BJ (cell line): ENCODE results near the gene GPR141. TPM values are rescaled to one million over a fixed set of nuclear protein-coding genes. Genes with fewer than 3 reads are reported as not detected.

ENCODE experiments used
- CTCF ChIA-PET: fragments of 350-600 bp; formaldehyde crosslinking; extraction: SDS; loops from one replicate; lab custom pipeline; 2021; ENCODE audit warnings: antibody characterized with exemption, inconsistent platforms; lab: Yijun Ruan, JAX
- POLR2A ChIA-PET: fragments of 300-600 bp; sonication (Branson Sonifier 250); formaldehyde crosslinking; extraction: SDS; loops from one replicate; lab custom pipeline; 2021; ENCODE audit warnings: antibody characterized with exemption; lab: Charles Lee
- DNase-seq: peaks from one replicate; pipeline ENCODE4 v3.0.0-alpha.2; 2011; ENCODE audit warnings: low read depth
- H3K27me3 ChIP-seq: 2 replicates; pipeline ENCODE4 v1.6.0; 2011; ENCODE audit warnings: low read length; ENCODE audit not compliant: control insufficient read depth, insufficient read depth
- H3K36me3 ChIP-seq: 2 replicates; pipeline ENCODE4 v1.5.1; 2011; ENCODE audit warnings: low read length; ENCODE audit not compliant: control insufficient read depth, insufficient read depth
- H3K4me3 ChIP-seq: 2 replicates; pipeline ENCODE4 v1.5.1; 2011; ENCODE audit warnings: low read depth, mild to moderate bottlenecking, control low read depth, low read length
- CTCF ChIP-seq: IDR thresholded peaks from 2 replicates; pipeline ENCODE4 v1.5.1; 2011; ENCODE audit warnings: low read depth, mild to moderate bottlenecking, control low read depth, inconsistent platforms, low read length, moderate library complexity; ENCODE audit not compliant: insufficient read depth
- polyA plus RNA-seq: library from polyadenylated mRNA; depleted of rRNA; stranded (reverse); fragments of >200 nt; gene quantifications from 2 replicates; pipeline ENCODE4 v1.2.3, GENCODE V29; 2011

The GPR141 gene
- polyA plus RNA-seq, 1 experiment, result not detected

GRCh38 chr7:37730501-37730900, 46.9 kb downstream of the GPR141 start:
- no peaks in the 10 kb centered on the region for H3K36me3 ChIP-seq
- CTCF ChIA-PET, result no interaction called here
- no peaks in the 10 kb centered on the region for H3K27me3 ChIP-seq
- POLR2A ChIA-PET, result no interaction called here
- no peak overlapping the region for H3K4me3 ChIP-seq
- no peak for DNase-seq
- no peak for TF ChIP-seq CTCF

GRCh38 chr7:37732253-37732652, 48.7 kb downstream of the GPR141 start:
- H3K4me3 ChIP-seq, result no peak overlapping the region
- ChIA-PET POLR2A (no interaction called here), CTCF (no interaction called here)
- TF ChIP-seq CTCF, result no peak
- no peaks in the 10 kb centered on the region for H3K27me3 ChIP-seq
- no peak for DNase-seq
- no peaks in the 10 kb centered on the region for H3K36me3 ChIP-seq

GRCh38 chr7:37732888-37733287, 49.3 kb downstream of the GPR141 start:
- TF ChIP-seq CTCF, result no peak
- DNase-seq, result no peak
- Histone ChIP-seq H3K27me3 (no peaks in the 10 kb centered on the region), H3K4me3 (no peak overlapping the region), H3K36me3 (no peaks in the 10 kb centered on the region)
- ChIA-PET POLR2A (no interaction called here), CTCF (no interaction called here)

GRCh38 chr7:37735196-37735595, 51.6 kb downstream of the GPR141 start:
- POLR2A ChIA-PET, result no interaction called here
- no peak for DNase-seq
- TF ChIP-seq CTCF, result no peak
- CTCF ChIA-PET, result no interaction called here
- Histone ChIP-seq H3K4me3 (no peak overlapping the region), H3K36me3 (no peaks in the 10 kb centered on the region), H3K27me3 (no peaks in the 10 kb centered on the region)

- CTCF ChIA-PET, result no interaction called here
- TF ChIP-seq CTCF, result no peak
- H3K4me3 ChIP-seq, result no peak overlapping the region
- no peak for DNase-seq
- no peaks in the 10 kb centered on the region for H3K27me3 ChIP-seq
- POLR2A ChIA-PET, result no interaction called here
- H3K36me3 ChIP-seq, result no peaks in the 10 kb centered on the region
Measured at GRCh38 chr7:37738321-37738720, 54.8 kb downstream of the GPR141 start.
